HepG2 (cell line): ENCODE measurements around the gene XPC. TPM values are rescaled to one million over a fixed set of nuclear protein-coding genes. Genes with fewer than 3 reads are reported as not detected.

Experiments
- SALL1 ChIP-seq: sonication (generic); formaldehyde crosslinking; IDR thresholded peaks from 2 replicates; pipeline ENCODE4 v1.8.0; 2022; ENCODE audit warnings: mild to moderate bottlenecking, missing genetic modification reagents
- SMAD9 ChIP-seq: sonication (generic); formaldehyde crosslinking; IDR thresholded peaks from 2 replicates; pipeline ENCODE4 v1.5.1; 2020; ENCODE audit warnings: mild to moderate bottlenecking, missing genetic modification reagents
- U2AF1 ChIP-seq: fragments of 200-400 bp; formaldehyde crosslinking; optimal IDR thresholded peaks from 2 replicates; pipeline ENCODE3; 2017; ENCODE audit warnings: mild to moderate bottlenecking, low read depth, low read length
- ZNF142 ChIP-seq: sonication (generic); formaldehyde crosslinking; IDR thresholded peaks from 2 replicates; pipeline ENCODE4 v1.4.0; 2020; ENCODE audit warnings: missing genetic modification reagents
- polyA plus RNA-seq, 8 experiments: library from polyadenylated mRNA; depleted of rRNA in 3 of 8; stranded (reverse) in 7 of 8; unstranded in 1 of 8; fragments of >200 nt; fragmentation: Illumina TruSeq in 4 of 8; extraction: Trizol in 4 of 8; gene quantifications; 2 replicates each; pipeline versions ENCODE4 v1.2.1 to v1.2.3, GENCODE V29; 2011 to 2016; ENCODE audit warnings: low read depth in 4 of 8, missing spikeins in 1 of 8, mixed read lengths in 1 of 8; ENCODE audit not compliant: insufficient read depth in 1 of 8
- total RNA-seq, 5 experiments: library from RNA; depleted of rRNA; stranded (reverse); fragments of >200 nt; fragmentation: Illumina TruSeq; extraction: Trizol; gene quantifications; 2 replicates each; pipeline ENCODE4 v1.2.3, GENCODE V29; 2016; ENCODE audit warnings: low read depth in 1 of 5
- TF ChIP-seq, protein P1 (sequence below): sonication (generic); formaldehyde crosslinking; IDR thresholded peaks from 2 replicates; pipeline ENCODE4 v1.8.0; 2022; ENCODE audit warnings: mild to moderate bottlenecking, missing genetic modification reagents; ENCODE audit not compliant: insufficient replicate concordance
- TF ChIP-seq, protein P2 (sequence below): sonication (generic); formaldehyde crosslinking; IDR thresholded peaks from 2 replicates; pipeline ENCODE4 v1.5.0; 2020; ENCODE audit warnings: missing genetic modification reagents, mild to moderate bottlenecking, borderline replicate concordance

Gene XPC
- total and polyA plus RNA-seq, 2 of the 13 experiments (the other 11 are each of a cell fraction or from before 2014, with no cell fraction given) = 9.4 to 24.1 TPM

DNA sequence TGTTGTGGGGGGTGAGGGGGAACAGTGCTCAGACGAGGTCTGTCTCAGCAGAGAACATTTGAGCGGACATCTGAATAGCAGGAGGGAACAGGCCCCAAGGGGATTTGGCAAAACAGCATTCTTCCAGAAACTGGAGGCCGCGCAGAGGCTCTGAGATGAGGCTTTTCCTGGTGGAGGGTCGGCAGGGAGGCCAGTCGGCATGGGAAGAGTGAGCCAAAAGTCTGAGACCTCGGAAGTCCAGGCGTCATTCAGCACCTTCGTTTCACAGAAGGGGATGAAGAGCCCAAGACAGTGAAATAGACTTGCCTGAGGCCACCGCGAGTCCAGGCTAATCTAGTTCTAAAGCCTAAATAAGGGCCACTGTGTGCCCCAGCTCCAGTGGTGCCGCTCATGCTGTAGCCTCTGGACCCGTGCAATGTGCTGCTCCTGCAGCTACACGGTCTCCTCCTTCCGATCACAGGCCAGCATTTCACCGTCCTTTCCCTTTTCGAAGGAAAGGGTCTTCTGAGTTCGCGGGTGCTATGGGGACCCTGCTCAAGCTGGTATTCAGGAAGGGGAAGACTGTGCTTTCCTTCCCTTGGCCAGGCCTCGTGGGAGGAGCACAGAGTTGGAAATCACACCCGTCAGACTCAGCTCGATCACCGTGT, 24.6 kb upstream of the XPC start (continued):
- TF ChIP-seq, protein P1, sequence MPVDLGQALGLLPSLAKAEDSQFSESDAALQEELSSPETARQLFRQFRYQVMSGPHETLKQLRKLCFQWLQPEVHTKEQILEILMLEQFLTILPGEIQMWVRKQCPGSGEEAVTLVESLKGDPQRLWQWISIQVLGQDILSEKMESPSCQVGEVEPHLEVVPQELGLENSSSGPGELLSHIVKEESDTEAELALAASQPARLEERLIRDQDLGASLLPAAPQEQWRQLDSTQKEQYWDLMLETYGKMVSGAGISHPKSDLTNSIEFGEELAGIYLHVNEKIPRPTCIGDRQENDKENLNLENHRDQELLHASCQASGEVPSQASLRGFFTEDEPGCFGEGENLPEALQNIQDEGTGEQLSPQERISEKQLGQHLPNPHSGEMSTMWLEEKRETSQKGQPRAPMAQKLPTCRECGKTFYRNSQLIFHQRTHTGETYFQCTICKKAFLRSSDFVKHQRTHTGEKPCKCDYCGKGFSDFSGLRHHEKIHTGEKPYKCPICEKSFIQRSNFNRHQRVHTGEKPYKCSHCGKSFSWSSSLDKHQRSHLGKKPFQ = no peak
- peak; percentile 32; the same call in 1 of the 2 replicates for TF ChIP-seq SALL1 (CRISPR knock-in tag)
- no peak for TF ChIP-seq U2AF1
- TF ChIP-seq SMAD9 (CRISPR knock-in tag) = no peak
- TF ChIP-seq, protein P2, sequence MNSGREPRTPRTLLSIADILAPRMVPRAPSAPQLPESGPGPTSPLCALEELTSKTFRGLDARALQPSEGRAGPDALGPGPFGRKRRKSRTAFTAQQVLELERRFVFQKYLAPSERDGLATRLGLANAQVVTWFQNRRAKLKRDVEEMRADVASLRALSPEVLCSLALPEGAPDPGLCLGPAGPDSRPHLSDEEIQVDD (CRISPR knock-in tag) = no peak
- no peak for TF ChIP-seq ZNF142
